ENCODE results near the gene EHMT2.

EHMT2 gene

DNA sequence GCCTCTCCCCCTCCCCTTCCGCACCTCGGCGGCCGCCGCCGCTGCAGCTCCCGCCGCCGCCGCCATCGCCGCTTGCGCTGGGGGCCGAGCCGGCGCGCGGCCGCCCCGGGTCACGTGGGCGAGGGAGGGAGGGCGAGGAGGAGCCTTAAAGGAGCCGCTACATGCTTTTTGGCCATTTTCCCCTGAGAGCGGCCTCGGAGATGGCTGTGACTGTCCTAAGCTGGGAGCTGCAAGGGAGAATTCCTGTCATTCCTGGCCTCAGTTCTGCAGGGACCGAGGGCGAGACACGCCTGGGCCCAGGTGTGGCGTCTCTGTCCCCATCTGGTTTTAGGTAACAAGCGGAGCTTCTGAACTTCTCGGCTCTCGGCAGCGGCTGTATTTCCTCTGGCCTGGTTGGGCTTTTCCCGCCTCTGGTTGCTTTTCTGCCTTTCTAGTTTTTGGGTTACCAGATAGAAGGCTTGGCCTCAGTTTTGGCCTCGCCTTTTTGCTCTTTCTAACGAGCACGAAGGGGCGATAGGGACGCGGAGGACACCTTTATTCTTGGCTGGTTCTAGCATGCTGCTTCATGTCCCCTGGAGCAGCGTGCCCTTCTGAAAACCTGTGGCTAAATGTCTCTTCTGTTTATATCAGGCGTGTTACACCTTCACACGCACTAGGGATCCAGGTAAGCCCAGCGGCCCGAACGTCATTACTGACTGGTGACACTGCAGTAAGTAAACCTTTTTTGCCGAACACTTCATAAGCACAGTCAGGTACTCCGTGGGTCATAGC is at the start of gene EHMT2:
Gene EHMT2 (minus strand): TSS at position 87 of the 771 bp plus-strand sequence. CDS start 21 bp downstream, at position 66.
- in situ Hi-C loops (cut with HindIII; ENCODE audit: low pct_ligation_motif_present, low sequenced_read_pairs): no loop called here
- H3K27me3 ChIP-seq (replicated peaks): no peaks in the 10 kb centered on the region
- H3K27ac ChIP-seq: no peak within 1 kb of the TSS
- H3K4me3 ChIP-seq (ENCODE audit: low read depth, low read length): peak within 1 kb of the TSS; percentile 89
- TF ChIP-seq, protein P1, sequence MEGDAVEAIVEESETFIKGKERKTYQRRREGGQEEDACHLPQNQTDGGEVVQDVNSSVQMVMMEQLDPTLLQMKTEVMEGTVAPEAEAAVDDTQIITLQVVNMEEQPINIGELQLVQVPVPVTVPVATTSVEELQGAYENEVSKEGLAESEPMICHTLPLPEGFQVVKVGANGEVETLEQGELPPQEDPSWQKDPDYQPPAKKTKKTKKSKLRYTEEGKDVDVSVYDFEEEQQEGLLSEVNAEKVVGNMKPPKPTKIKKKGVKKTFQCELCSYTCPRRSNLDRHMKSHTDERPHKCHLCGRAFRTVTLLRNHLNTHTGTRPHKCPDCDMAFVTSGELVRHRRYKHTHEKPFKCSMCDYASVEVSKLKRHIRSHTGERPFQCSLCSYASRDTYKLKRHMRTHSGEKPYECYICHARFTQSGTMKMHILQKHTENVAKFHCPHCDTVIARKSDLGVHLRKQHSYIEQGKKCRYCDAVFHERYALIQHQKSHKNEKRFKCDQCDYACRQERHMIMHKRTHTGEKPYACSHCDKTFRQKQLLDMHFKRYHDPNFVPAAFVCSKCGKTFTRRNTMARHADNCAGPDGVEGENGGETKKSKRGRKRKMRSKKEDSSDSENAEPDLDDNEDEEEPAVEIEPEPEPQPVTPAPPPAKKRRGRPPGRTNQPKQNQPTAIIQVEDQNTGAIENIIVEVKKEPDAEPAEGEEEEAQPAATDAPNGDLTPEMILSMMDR (IDR thresholded peaks at IDR 0.05; ENCODE audit: low read depth, low read length, missing control alignments): no peak
- peaks cover 2% of the 10 kb centered on the region for H3K36me3 ChIP-seq (replicated peaks)
- peak; percentile 52 for DNase-seq

DNA sequence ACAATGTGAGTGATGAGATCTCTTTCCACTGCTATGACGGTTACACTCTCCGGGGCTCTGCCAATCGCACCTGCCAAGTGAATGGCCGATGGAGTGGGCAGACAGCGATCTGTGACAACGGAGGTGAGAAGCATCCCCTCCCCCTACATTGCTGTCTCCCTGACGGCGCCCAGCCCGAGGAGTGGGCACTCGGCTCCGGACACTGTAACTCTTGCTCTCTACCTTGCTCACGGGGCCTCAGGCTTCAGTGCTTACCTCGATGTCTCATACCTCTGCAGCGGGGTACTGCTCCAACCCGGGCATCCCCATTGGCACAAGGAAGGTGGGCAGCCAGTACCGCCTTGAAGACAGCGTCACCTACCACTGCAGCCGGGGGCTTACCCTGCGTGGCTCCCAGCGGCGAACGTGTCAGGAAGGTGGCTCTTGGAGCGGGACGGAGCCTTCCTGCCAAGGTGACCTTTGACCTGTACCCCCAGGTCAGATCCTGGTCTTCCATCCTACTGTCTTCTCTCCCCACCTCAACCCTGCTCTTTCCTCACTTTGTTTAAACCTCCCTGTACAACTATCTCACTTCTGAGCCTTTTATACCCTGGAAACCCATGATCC is 49.7 kb upstream of the EHMT2 start:
- in situ Hi-C loops (cut with HindIII; ENCODE audit: low pct_ligation_motif_present, low sequenced_read_pairs): no loop called here
- no peaks in the 10 kb centered on the region for H3K27me3 ChIP-seq (replicated peaks)
- H3K27ac ChIP-seq: no peak overlapping the region
- no peak overlapping the region for H3K4me3 ChIP-seq (ENCODE audit: low read depth, low read length)
- no peak for DNase-seq
- TF ChIP-seq, protein P1 (IDR thresholded peaks at IDR 0.05; ENCODE audit: low read depth, low read length, missing control alignments): no peak
- H3K36me3 ChIP-seq (replicated peaks): peaks cover 14% of the 10 kb centered on the region

DNA sequence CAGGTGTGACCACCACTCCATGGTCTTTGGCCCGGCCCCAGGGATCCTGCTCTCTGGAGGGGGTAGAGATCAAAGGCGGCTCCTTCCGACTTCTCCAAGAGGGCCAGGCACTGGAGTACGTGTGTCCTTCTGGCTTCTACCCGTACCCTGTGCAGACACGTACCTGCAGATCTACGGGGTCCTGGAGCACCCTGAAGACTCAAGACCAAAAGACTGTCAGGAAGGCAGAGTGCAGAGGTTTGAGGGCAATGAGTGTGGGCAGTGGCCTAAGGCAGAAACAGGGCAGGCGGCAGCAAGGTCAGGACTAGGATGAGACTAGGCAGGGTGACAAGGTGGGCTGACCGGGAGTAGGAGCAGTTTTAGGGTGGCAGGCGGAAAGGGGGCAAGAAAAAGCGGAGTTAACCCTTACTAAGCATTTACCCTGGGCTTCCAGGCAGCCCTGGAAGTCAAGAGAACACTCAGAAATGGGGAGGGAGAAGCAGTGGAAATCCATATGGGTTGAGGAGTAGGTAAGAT is 48.9 kb upstream of the EHMT2 start:
- no peaks in the 10 kb centered on the region for H3K27me3 ChIP-seq (replicated peaks)
- TF ChIP-seq, protein P1 (IDR thresholded peaks at IDR 0.05; ENCODE audit: low read depth, low read length, missing control alignments): no peak

DNA sequence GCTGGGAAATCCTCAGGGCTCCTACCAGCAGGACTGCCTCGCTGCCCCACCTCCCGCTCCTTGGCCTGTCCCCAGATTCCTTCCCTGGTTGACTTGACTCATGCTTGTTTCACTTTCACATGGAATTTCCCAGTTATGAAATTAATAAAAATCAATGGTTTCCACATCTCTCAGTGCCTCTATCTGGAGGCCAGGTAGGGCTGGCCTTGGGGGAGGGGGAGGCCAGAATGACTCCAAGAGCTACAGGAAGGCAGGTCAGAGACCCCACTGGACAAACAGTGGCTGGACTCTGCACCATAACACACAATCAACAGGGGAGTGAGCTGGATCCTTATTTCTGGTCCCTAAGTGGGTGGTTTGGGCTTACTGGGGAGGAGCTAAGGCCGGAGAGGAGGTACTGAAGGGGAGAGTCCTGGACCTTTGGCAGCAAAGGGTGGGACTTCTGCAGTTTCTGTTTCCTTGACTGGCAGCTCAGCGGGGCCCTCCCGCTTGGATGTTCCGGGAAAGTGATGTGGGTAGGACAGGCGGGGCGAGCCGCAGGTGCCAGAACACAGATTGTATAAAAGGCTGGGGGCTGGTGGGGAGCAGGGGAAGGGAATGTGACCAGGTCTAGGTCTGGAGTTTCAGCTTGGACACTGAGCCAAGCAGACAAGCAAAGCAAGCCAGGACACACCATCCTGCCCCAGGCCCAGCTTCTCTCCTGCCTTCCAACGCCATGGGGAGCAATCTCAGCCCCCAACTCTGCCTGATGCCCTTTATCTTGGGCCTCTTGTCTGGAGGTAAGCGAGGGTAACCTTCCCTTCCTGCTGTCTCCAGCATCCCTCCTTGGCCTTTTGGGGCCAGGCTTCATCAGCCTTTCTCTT is 48.2 kb upstream of the EHMT2 start, which contains the start of gene CFB:
Gene CFB (plus strand): TSS at position 589 of the 863 bp plus-strand sequence. CDS start 127 bp downstream, at position 716.
- H3K4me3 ChIP-seq (ENCODE audit: low read depth, low read length): no peak within 1 kb of the TSS
- DNase-seq: peak; percentile 81
- H3K27ac ChIP-seq: peak within 1 kb of the TSS; percentile 63
- no peaks in the 10 kb centered on the region for H3K36me3 ChIP-seq (replicated peaks)
- no peaks in the 10 kb centered on the region for H3K27me3 ChIP-seq (replicated peaks)
- in situ Hi-C loops (cut with HindIII; ENCODE audit: low pct_ligation_motif_present, low sequenced_read_pairs): no loop called here
- TF ChIP-seq, protein P1 (IDR thresholded peaks at IDR 0.05; ENCODE audit: low read depth, low read length, missing control alignments): no peak

More for the DNA sequence above, 48.9 kb upstream of the EHMT2 start:
- in situ Hi-C loops (cut with HindIII; ENCODE audit: low pct_ligation_motif_present, low sequenced_read_pairs): no loop called here
- Histone ChIP-seq H3K27ac (no peak overlapping the region), H3K36me3 (replicated peaks) (peaks cover 7% of the 10 kb centered on the region), H3K4me3 (ENCODE audit: low read depth, low read length) (no peak overlapping the region)
- no peak for DNase-seq

DNA sequence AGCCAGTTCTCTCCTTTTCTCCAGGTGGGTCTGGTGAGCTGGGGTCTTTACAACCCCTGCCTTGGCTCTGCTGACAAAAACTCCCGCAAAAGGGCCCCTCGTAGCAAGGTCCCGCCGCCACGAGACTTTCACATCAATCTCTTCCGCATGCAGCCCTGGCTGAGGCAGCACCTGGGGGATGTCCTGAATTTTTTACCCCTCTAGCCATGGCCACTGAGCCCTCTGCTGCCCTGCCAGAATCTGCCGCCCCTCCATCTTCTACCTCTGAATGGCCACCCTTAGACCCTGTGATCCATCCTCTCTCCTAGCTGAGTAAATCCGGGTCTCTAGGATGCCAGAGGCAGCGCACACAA is 47.6 kb upstream of the EHMT2 start:
- no peak overlapping the region for H3K4me3 ChIP-seq (ENCODE audit: low read depth, low read length)
- TF ChIP-seq, protein P1 (IDR thresholded peaks at IDR 0.05; ENCODE audit: low read depth, low read length, missing control alignments): no peak
- in situ Hi-C loops (cut with HindIII; ENCODE audit: low pct_ligation_motif_present, low sequenced_read_pairs): no loop called here
- no peak overlapping the region for H3K27ac ChIP-seq
- no peak for DNase-seq
- H3K36me3 ChIP-seq (replicated peaks): no peaks in the 10 kb centered on the region
- no peaks in the 10 kb centered on the region for H3K27me3 ChIP-seq (replicated peaks)

Measured in brain microvascular endothelial cell (primary cell).